ENCODE data around the gene ARHGAP40. TPM values are rescaled to one million over a fixed set of nuclear protein-coding genes. Genes with fewer than 3 reads are reported as not detected.

Gene ARHGAP40
- total and polyA plus RNA-seq, 2 of the 13 experiments (the other 11 are each of a cell fraction or from before 2014, with no cell fraction given) = 0.75 to 2.1 TPM

DNA sequence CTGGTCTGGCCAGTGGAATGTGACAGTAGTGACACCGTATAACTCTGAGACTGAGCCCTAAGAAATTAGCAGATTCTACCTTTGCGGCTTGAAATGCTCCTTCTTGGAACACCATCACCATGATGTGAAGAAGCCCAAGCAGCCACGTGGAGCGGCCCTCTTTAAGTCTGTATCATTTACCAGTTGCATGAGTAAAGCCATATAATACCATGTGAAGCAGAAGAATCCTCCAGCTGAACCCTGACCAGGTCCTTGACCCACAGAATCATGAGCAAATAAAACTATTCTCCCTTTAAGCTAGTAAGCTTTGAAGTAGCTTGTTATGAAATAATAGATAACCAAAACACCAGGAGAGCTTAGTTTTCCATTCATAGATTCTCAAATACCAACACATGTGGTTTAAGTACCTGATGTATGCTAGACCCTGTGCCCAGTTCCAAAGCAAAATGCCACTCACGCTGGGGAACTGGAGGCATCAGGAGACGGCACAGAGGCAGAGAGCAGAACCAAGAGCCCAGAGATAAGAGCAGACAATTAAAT, 65.9 kb downstream of the ARHGAP40 start (continued):
- TF ChIP-seq, protein P1, sequence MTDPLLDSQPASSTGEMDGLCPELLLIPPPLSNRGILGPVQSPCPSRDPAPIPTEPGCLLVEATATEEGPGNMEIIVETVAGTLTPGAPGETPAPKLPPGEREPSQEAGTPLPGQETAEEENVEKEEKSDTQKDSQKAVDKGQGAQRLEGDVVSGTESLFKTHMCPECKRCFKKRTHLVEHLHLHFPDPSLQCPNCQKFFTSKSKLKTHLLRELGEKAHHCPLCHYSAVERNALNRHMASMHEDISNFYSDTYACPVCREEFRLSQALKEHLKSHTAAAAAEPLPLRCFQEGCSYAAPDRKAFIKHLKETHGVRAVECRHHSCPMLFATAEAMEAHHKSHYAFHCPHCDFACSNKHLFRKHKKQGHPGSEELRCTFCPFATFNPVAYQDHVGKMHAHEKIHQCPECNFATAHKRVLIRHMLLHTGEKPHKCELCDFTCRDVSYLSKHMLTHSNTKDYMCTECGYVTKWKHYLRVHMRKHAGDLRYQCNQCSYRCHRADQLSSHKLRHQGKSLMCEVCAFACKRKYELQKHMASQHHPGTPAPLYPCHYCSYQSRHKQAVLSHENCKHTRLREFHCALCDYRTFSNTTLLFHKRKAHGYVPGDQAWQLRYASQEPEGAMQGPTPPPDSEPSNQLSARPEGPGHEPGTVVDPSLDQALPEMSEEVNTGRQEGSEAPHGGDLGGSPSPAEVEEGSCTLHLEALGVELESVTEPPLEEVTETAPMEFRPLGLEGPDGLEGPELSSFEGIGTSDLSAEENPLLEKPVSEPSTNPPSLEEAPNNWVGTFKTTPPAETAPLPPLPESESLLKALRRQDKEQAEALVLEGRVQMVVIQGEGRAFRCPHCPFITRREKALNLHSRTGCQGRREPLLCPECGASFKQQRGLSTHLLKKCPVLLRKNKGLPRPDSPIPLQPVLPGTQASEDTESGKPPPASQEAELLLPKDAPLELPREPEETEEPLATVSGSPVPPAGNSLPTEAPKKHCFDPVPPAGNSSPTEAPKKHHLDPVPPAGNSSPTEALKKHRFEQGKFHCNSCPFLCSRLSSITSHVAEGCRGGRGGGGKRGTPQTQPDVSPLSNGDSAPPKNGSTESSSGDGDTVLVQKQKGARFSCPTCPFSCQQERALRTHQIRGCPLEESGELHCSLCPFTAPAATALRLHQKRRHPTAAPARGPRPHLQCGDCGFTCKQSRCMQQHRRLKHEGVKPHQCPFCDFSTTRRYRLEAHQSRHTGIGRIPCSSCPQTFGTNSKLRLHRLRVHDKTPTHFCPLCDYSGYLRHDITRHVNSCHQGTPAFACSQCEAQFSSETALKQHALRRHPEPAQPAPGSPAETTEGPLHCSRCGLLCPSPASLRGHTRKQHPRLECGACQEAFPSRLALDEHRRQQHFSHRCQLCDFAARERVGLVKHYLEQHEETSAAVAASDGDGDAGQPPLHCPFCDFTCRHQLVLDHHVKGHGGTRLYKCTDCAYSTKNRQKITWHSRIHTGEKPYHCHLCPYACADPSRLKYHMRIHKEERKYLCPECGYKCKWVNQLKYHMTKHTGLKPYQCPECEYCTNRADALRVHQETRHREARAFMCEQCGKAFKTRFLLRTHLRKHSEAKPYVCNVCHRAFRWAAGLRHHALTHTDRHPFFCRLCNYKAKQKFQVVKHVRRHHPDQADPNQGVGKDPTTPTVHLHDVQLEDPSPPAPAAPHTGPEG (CRISPR knock-in tag; IDR thresholded peaks at IDR 0.05) = no peak; the same call in 1 of the 2 replicates
- TF ChIP-seq ZNF180 (CRISPR knock-in tag; IDR thresholded peaks at IDR 0.05; ENCODE audit: borderline replicate concordance, low read depth) (no peak), SP5 (CRISPR knock-in tag; IDR thresholded peaks at IDR 0.05; ENCODE audit: borderline replicate concordance, low read depth) (peak; percentile 49; the same call in 1 of the 2 replicates), KDM3A (CRISPR knock-in tag; IDR thresholded peaks at IDR 0.05; ENCODE audit: low read depth) (no peak), HES4 (CRISPR knock-in tag; IDR thresholded peaks at IDR 0.05; ENCODE audit: borderline replicate concordance) (no peak), ZNF572 (CRISPR knock-in tag; IDR thresholded peaks at IDR 0.05) (no peak), ZNF501 (CRISPR knock-in tag; IDR thresholded peaks at IDR 0.05) (no peak; the same call in 1 of the 2 replicates), POGZ (CRISPR knock-in tag; IDR thresholded peaks at IDR 0.05) (no peak), HDAC6 (IDR thresholded peaks at IDR 0.05; ENCODE audit: low read depth, low read length) (no peak)
- TF ChIP-seq, protein P2, sequence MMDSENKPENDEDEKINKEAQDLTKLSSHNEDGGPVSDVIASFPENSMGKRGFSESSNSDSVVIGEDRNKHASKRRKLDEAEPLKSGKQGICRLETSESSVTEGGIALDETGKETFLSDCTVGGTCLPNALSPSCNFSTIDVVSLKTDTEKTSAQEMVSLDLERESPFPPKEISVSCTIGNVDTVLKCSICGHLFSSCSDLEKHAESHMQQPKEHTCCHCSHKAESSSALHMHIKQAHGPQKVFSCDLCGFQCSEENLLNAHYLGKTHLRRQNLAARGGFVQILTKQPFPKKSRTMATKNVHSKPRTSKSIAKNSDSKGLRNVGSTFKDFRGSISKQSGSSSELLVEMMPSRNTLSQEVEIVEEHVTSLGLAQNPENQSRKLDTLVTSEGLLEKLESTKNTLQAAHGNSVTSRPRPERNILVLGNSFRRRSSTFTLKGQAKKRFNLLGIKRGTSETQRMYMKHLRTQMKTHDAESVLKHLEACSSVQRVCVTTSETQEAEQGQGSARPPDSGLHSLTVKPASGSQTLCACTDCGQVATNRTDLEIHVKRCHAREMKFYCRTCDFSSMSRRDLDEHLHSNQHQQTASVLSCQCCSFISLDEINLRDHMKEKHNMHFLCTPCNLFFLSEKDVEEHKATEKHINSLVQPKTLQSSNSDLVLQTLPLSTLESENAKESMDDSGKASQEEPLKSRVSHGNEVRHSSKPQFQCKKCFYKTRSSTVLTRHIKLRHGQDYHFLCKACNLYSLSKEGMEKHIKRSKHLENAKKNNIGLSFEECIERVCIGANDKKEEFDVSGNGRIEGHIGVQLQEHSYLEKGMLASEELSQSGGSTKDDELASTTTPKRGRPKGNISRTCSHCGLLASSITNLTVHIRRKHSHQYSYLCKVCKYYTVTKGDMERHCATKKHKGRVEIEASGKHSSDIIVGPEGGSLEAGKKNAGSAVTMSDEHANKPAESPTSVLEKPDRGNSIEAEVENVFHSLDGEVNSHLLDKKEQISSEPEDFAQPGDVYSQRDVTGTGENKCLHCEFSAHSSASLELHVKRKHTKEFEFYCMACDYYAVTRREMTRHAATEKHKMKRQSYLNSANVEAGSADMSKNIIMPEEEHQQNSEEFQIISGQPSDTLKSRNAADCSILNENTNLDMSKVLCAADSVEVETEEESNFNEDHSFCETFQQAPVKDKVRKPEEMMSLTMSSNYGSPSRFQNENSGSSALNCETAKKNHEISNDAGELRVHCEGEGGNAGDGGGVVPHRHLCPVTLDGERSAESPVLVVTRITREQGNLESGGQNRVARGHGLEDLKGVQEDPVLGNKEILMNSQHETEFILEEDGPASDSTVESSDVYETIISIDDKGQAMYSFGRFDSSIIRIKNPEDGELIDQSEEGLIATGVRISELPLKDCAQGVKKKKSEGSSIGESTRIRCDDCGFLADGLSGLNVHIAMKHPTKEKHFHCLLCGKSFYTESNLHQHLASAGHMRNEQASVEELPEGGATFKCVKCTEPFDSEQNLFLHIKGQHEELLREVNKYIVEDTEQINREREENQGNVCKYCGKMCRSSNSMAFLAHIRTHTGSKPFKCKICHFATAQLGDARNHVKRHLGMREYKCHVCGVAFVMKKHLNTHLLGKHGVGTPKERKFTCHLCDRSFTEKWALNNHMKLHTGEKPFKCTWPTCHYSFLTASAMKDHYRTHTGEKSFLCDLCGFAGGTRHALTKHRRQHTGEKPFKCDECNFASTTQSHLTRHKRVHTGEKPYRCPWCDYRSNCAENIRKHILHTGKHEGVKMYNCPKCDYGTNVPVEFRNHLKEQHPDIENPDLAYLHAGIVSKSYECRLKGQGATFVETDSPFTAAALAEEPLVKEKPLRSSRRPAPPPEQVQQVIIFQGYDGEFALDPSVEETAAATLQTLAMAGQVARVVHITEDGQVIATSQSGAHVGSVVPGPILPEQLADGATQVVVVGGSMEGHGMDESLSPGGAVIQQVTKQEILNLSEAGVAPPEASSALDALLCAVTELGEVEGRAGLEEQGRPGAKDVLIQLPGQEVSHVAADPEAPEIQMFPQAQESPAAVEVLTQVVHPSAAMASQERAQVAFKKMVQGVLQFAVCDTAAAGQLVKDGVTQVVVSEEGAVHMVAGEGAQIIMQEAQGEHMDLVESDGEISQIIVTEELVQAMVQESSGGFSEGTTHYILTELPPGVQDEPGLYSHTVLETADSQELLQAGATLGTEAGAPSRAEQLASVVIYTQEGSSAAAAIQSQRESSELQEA (CRISPR knock-in tag; IDR thresholded peaks at IDR 0.05; ENCODE audit: not compliant biosample characterization) = no peak
